Measurements from ENCODE around the gene DYNLRB1.
A peak's percentile ranks its signal among the peaks of the same experiment; 100 is the strongest.

Gene DYNLRB1

GRCh38 chr20:34535301-34535840 lies 19.1 kb downstream of the DYNLRB1 start:
- no peak for DNase-seq

- DNase-seq = no peak
These were observed 19.6 kb downstream of the DYNLRB1 start for GRCh38 chr20:34535857-34536256.

- peak; percentile 16 for DNase-seq
These were observed 20.7 kb downstream of the DYNLRB1 start for GRCh38 chr20:34536798-34537394.

GRCh38 chr20:34537651-34538050 lies 21.4 kb downstream of the DYNLRB1 start:
- DNase-seq = no peak

GRCh38 chr20:34538671-34539123 lies 22.5 kb downstream of the DYNLRB1 start:
- peak; percentile 51 for DNase-seq

GRCh38 chr20:34539756-34540155 lies 23.5 kb downstream of the DYNLRB1 start:
- DNase-seq = no peak

GRCh38 chr20:34540596-34541263 lies 24.5 kb downstream of the DYNLRB1 start:
- no peak for DNase-seq

GRCh38 chr20:34541264-34541901 lies 25.2 kb downstream of the DYNLRB1 start:
- DNase-seq = no peak

- DNase-seq = no peak
These were observed 25.7 kb downstream of the DYNLRB1 start for GRCh38 chr20:34541917-34542316.

GRCh38 chr20:34542439-34542838 lies 26.2 kb downstream of the DYNLRB1 start:
- no peak for DNase-seq

GRCh38 chr20:34543463-34544056 lies 27.3 kb downstream of the DYNLRB1 start:
- no peak for DNase-seq

GRCh38 chr20:34544109-34544796 lies 28.0 kb downstream of the DYNLRB1 start:
- no peak for DNase-seq

GRCh38 chr20:34546751-34547181 lies 30.5 kb downstream of the DYNLRB1 start:
- no peak for DNase-seq

- no peak for DNase-seq
These were observed 31.8 kb downstream of the DYNLRB1 start for GRCh38 chr20:34547844-34548613.

- no peak for DNase-seq
These were observed 33.2 kb downstream of the DYNLRB1 start for GRCh38 chr20:34549291-34549928.

GRCh38 chr20:34549929-34550305 lies 33.7 kb downstream of the DYNLRB1 start:
- DNase-seq = no peak

GRCh38 chr20:34552569-34552968 lies 36.3 kb downstream of the DYNLRB1 start:
- DNase-seq = no peak

GRCh38 chr20:34553366-34553867 lies 37.2 kb downstream of the DYNLRB1 start:
- no peak for DNase-seq

GRCh38 chr20:34557936-34558319 lies 41.7 kb downstream of the DYNLRB1 start:
- no peak for DNase-seq

- DNase-seq = peak; percentile 96
These were observed 42.3 kb downstream of the DYNLRB1 start, which contains the start of gene MAP1LC3A for GRCh38 chr20:34558320-34559218. Gene MAP1LC3A (plus strand): TSS chr20:34558718. CDS start chr20:34558869, 151 bp downstream.
